ENCODE measurements around the gene TEX47.

The TEX47 gene

DNA sequence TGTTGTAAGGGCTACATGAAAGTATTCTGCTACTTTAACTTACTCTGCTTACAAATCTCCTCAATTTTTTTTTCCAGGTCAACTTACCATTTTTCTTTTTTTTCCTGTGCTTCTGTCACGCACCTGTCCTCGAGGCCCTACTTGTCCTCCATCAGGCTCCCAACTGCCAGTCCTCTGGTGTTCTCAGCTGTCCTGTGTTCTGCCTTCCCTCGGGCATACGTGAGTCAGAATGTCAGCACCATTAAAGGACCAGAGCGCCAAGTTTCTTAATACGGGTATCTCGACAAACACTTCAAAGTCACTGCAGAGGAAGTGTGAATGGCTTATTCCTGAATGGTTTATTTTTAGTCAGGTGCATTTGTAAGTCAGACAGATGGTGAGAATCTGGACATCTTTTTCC lies at the start of gene TEX47:
Gene TEX47 (minus strand): TSS at position 185 of the 400 bp plus-strand sequence. CDS start 795 bp downstream, outside the sequence.
- H3K4me3 Mint-ChIP-seq, result no peak within 1 kb of the TSS
- H3K9me3 Mint-ChIP-seq, result no peaks in the 10 kb centered on the region
- DNase-seq (ENCODE audit: low spot score), result no peak
- no peaks in the 10 kb centered on the region for H3K36me3 Mint-ChIP-seq (ENCODE audit: low read depth)
- H3K27me3 Mint-ChIP-seq (ENCODE audit: low read depth), result no peaks in the 10 kb centered on the region
- no peaks in the 10 kb centered on the region for H3K4me1 Mint-ChIP-seq (ENCODE audit: low read depth)
- H3K27ac Mint-ChIP-seq, result no peak within 1 kb of the TSS

DNA sequence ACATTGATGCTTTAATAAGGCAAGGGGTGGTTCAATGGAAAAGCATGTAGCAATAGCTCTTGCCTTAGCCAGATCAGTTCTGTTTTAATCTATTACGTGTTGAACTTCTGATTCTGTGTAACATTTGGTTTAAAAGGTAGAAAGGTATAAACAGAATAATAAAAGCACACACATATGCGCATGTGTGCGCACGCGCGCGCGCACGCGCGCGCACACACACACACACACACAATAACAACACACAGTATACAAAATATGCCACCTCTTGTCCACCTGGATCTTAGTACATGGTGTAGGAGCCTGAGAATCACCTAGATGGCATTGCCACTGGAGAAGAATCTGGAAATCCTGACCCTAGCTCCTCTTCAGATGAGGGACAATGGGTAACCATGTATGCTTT lies 49.6 kb upstream of the TEX47 start:
- H3K4me1 Mint-ChIP-seq (ENCODE audit: low read depth), result no peaks in the 10 kb centered on the region
- H3K4me3 Mint-ChIP-seq, result no peak overlapping the region
- DNase-seq (ENCODE audit: low spot score), result no peak
- no peaks in the 10 kb centered on the region for H3K36me3 Mint-ChIP-seq (ENCODE audit: low read depth)
- H3K27me3 Mint-ChIP-seq (ENCODE audit: low read depth), result no peaks in the 10 kb centered on the region
- no peaks in the 10 kb centered on the region for H3K9me3 Mint-ChIP-seq
- H3K27ac Mint-ChIP-seq, result no peak overlapping the region

DNA sequence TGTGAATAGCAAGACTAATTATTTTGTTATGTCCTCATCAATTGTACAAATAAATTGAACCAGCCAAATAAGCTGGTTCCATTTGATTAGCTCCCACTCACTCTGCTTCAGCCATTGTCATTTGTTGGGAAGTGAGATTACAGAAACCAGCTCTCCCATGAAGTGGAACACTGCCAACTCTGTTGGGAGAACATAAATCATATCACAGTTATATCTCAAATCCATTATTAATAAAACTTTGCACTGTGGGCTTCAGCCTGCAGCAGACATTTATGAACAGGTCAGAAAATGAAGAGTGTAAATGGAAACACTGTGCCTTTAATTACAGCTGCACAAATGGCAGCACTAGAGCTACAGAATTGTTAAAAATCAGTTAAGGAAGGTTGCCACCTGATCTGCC lies 46.7 kb upstream of the TEX47 start:
- no peaks in the 10 kb centered on the region for H3K4me1 Mint-ChIP-seq (ENCODE audit: low read depth)
- no peaks in the 10 kb centered on the region for H3K27me3 Mint-ChIP-seq (ENCODE audit: low read depth)
- DNase-seq (ENCODE audit: low spot score), result no peak
- H3K9me3 Mint-ChIP-seq, result no peaks in the 10 kb centered on the region
- H3K36me3 Mint-ChIP-seq (ENCODE audit: low read depth), result no peaks in the 10 kb centered on the region
- no peak overlapping the region for H3K27ac Mint-ChIP-seq
- H3K4me3 Mint-ChIP-seq, result no peak overlapping the region

DNA sequence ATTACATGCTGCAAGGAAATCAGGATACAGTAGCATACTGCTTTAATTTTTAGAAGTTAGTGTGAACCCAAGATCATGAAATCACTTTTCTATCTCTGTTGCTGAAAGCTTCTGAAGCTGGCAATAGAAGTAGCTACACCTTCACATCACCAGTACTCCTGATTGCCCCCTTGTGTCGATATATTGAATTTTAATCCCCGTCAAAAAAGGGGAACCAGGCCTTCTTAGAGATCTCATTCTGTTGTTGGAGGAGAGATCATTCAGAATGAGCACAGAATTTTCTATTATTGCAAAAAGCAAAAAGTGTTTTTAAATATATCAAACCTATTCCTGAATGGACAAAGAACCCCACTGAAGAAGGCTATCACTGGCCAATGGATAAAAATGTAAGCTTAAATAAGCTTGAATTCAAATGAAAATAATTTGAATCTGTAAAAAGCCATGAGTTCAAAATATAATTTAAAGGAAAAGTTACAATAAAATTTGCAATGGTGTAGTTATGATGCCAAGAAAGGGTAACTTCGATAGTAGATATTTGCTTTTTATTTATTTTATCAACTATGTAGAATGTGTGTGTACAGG lies 39.7 kb upstream of the TEX47 start:
- H3K4me1 Mint-ChIP-seq (ENCODE audit: low read depth), result no peaks in the 10 kb centered on the region
- H3K27ac Mint-ChIP-seq, result no peak overlapping the region
- no peak for DNase-seq (ENCODE audit: low spot score)
- no peaks in the 10 kb centered on the region for H3K9me3 Mint-ChIP-seq
- H3K27me3 Mint-ChIP-seq (ENCODE audit: low read depth), result no peaks in the 10 kb centered on the region
- H3K36me3 Mint-ChIP-seq (ENCODE audit: low read depth), result no peaks in the 10 kb centered on the region
- H3K4me3 Mint-ChIP-seq, result no peak overlapping the region

DNA sequence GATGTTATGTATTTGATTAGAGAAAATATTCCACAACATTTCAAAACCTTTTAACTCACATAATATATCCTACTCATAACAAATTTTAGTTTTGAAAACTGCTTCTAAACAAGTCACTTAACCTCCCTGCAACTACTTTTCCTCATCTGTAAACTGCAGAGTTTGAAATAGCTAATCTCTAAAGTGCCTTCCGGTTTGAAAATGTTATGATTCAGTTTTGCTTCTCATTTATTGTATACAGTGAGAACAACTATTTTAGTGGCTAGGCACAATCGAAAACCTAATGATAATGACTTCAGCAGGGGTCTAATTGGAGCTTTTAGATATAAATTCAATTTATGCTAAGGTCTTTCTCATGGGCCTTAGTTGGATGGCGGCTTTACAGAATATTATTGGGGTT lies 30.7 kb upstream of the TEX47 start:
- no peak for DNase-seq (ENCODE audit: low spot score)
- no peak overlapping the region for H3K27ac Mint-ChIP-seq
- H3K9me3 Mint-ChIP-seq, result no peaks in the 10 kb centered on the region
- H3K27me3 Mint-ChIP-seq (ENCODE audit: low read depth), result no peaks in the 10 kb centered on the region
- H3K4me1 Mint-ChIP-seq (ENCODE audit: low read depth), result no peaks in the 10 kb centered on the region
- no peak overlapping the region for H3K4me3 Mint-ChIP-seq
- no peaks in the 10 kb centered on the region for H3K36me3 Mint-ChIP-seq (ENCODE audit: low read depth)

DNA sequence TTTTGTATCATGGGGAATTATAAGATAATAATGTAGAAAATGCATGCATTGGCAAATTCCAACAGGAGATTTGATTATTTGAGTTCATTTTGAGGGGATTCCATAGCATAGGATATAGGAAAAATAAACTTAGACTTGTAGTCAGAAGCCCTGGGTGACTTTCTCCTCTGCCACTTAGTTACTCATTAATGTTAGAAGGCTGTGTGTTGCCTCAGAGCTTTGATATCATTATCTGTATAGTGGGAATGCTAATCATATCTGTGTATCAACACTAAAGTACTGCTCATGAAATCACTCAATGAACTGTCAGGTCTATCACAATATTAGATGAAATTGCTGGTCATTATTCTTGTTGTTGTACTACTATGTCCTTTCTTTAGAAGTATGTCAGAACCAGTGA lies 23.0 kb upstream of the TEX47 start:
- no peak for DNase-seq (ENCODE audit: low spot score)
- Mint-ChIP-seq H3K27me3 (ENCODE audit: low read depth) (no peaks in the 10 kb centered on the region), H3K4me3 (no peak overlapping the region), H3K4me1 (ENCODE audit: low read depth) (no peaks in the 10 kb centered on the region), H3K27ac (no peak overlapping the region), H3K36me3 (ENCODE audit: low read depth) (no peaks in the 10 kb centered on the region), H3K9me3 (no peaks in the 10 kb centered on the region)

DNA sequence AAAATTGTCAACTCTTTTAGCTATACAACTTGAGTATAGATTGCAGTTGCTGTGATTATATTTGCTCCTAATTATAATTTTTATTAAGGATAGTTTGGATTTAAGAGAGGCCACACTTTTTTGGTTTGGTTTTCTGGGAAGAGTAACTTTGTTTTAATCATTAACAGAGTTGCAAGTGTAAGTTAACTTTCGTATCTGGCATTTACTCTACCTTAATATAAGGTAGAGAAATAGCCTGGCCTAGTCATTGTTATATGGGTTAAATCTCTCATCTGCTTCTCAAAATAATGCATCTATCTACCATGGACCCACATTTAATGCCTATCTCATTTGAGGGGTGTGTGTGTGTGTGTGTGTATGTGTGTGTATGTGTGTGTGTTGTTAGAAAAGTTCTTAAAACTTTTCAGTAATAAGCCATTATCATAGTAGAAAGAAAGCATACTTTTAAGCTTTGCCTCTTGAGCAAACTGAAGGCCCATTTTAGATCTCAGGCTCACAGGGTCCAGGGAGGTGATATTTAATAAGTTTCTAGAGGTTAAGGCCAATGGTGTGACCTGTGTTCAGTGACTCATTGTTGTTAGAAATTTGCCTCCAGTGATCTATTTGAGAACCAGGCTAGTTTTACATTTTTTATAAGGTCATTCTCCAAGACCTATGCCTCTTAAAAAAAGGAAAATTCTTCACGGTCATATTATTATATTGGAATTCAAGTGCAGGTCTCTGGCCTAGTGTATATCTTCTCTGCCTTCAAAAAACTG lies 10.9 kb upstream of the TEX47 start:
- H3K27ac Mint-ChIP-seq, result no peak overlapping the region
- H3K9me3 Mint-ChIP-seq, result no peaks in the 10 kb centered on the region
- no peak overlapping the region for H3K4me3 Mint-ChIP-seq
- H3K27me3 Mint-ChIP-seq (ENCODE audit: low read depth), result no peaks in the 10 kb centered on the region
- H3K36me3 Mint-ChIP-seq (ENCODE audit: low read depth), result no peaks in the 10 kb centered on the region
- no peak for DNase-seq (ENCODE audit: low spot score)
- H3K4me1 Mint-ChIP-seq (ENCODE audit: low read depth), result no peaks in the 10 kb centered on the region

DNA sequence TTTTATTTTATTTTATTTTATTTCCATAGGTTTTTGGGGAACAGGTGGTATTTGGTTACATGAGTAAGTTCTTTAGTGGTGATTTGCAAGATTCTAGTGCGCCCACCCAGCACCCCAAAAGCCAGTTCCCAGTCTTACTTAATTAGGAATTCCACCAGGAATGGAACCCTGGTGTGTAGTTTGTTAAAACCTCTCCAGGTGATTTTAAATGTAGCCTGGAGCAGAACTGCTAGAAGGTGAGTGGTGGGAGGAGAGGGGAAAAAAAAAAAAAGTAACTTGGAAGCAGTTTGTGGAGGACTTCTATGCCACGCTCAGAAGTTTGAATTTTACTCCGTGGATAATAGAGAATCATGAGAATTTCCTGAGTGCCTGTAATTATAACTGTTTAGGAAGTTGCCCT lies 5.5 kb upstream of the TEX47 start:
- no peak for DNase-seq (ENCODE audit: low spot score)
- Mint-ChIP-seq H3K27ac (no peak overlapping the region), H3K4me3 (no peak overlapping the region), H3K36me3 (ENCODE audit: low read depth) (no peaks in the 10 kb centered on the region), H3K27me3 (ENCODE audit: low read depth) (no peaks in the 10 kb centered on the region), H3K4me1 (ENCODE audit: low read depth) (no peaks in the 10 kb centered on the region), H3K9me3 (no peaks in the 10 kb centered on the region)

DNA sequence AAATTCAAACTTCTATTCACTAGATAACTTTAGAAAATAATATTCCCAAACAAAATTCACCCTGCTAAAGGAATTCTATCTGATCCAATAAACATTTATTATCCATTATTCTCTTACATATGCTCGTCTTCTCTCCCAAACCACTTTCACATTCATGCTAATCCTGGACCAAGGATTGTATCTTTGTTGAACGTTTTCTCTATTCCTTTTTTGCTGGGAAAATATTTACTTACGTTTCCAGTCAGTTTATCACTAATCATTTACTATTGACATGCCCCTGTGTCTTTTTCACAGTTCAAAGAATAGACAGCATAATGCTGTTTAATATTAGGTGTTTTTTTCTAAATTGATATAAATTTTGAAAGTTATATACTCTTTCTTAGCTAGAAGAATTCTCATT lies 3.2 kb downstream of the TEX47 start:
- Mint-ChIP-seq H3K4me1 (ENCODE audit: low read depth) (no peaks in the 10 kb centered on the region), H3K27me3 (ENCODE audit: low read depth) (no peaks in the 10 kb centered on the region), H3K27ac (no peak overlapping the region), H3K36me3 (ENCODE audit: low read depth) (no peaks in the 10 kb centered on the region), H3K4me3 (no peak overlapping the region), H3K9me3 (no peaks in the 10 kb centered on the region)
- DNase-seq (ENCODE audit: low spot score), result no peak

DNA sequence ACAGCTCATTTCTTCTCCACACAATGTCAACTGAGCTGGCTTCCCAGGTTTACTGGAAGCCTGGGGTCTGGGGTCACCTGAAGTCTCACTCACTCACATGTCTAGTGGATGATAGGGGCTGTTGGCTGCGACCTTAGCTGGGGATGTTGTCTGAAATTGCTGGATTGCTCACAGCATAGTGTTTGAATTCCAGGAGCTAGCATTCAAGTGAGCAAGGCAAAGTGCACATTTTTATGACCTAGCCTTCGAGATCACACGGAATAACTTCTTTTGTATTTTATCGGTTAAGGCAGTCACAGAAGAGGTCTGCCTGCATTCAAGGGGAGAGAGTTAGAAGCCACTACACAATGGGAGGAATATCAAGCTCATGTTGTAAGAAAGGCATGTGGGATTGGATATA lies 3.6 kb downstream of the TEX47 start:
- no peak overlapping the region for H3K4me3 Mint-ChIP-seq
- no peak for DNase-seq (ENCODE audit: low spot score)
- H3K27me3 Mint-ChIP-seq (ENCODE audit: low read depth), result no peaks in the 10 kb centered on the region
- H3K4me1 Mint-ChIP-seq (ENCODE audit: low read depth), result no peaks in the 10 kb centered on the region
- no peaks in the 10 kb centered on the region for H3K36me3 Mint-ChIP-seq (ENCODE audit: low read depth)
- no peaks in the 10 kb centered on the region for H3K9me3 Mint-ChIP-seq
- no peak overlapping the region for H3K27ac Mint-ChIP-seq

DNA sequence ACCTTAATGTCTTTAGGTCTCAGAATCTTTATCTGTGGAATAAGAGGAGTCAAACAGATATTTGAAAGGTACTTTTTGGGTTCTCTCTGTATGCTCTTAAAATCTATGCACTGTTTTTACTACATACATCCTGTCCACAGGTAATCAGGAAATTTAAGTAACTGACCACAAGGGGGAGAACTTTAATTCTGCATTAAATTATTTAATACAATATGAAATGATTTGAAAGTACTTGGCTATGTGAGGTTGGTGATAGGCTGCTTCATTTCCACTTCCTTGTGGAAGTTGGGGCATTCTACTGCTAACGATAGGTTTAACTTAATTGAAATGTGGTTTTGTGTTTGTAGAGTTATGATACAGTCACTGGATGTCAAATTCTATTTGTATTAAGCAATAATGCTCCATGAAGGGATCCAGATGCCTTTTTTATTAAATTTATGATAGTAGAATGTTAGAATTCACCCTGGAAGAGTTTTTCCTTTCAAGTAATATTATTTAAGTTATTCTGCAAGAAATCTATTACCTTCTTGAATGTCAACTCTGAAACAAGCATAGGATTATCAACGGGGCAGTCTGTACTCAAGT lies 6.0 kb downstream of the TEX47 start:
- H3K36me3 Mint-ChIP-seq (ENCODE audit: low read depth), result no peaks in the 10 kb centered on the region

DNA sequence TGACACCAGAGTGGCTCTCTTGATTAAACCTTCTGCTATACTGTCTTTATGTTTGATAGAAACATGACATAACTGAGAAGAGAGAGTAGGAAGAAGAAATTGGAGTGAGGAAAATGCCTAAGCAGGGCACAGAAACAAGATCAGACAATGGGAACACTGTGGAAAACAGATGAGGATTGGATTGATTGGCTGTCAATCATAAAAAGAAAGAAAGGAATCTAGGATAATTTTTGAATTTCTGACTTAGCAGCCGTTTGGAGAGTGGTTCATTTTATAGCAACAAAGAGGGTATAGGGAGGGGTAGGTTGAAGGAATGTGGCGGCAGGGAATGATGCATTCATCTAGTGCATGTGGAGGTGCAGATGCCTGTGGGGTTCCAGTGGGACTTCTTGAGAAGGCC lies 7.8 kb downstream of the TEX47 start:
- no peak overlapping the region for H3K27ac Mint-ChIP-seq
- no peak overlapping the region for H3K4me3 Mint-ChIP-seq
- H3K4me1 Mint-ChIP-seq (ENCODE audit: low read depth), result no peaks in the 10 kb centered on the region
- H3K9me3 Mint-ChIP-seq, result no peaks in the 10 kb centered on the region
- H3K27me3 Mint-ChIP-seq (ENCODE audit: low read depth), result no peaks in the 10 kb centered on the region
- DNase-seq (ENCODE audit: low spot score), result no peak
- H3K36me3 Mint-ChIP-seq (ENCODE audit: low read depth), result no peaks in the 10 kb centered on the region

More for the DNA sequence above, 6.0 kb downstream of the TEX47 start:
- DNase-seq (ENCODE audit: low spot score), result no peak
- no peak overlapping the region for H3K4me3 Mint-ChIP-seq
- H3K27ac Mint-ChIP-seq, result no peak overlapping the region
- no peaks in the 10 kb centered on the region for H3K27me3 Mint-ChIP-seq (ENCODE audit: low read depth)
- no peaks in the 10 kb centered on the region for H3K4me1 Mint-ChIP-seq (ENCODE audit: low read depth)
- H3K9me3 Mint-ChIP-seq, result no peaks in the 10 kb centered on the region

DNA sequence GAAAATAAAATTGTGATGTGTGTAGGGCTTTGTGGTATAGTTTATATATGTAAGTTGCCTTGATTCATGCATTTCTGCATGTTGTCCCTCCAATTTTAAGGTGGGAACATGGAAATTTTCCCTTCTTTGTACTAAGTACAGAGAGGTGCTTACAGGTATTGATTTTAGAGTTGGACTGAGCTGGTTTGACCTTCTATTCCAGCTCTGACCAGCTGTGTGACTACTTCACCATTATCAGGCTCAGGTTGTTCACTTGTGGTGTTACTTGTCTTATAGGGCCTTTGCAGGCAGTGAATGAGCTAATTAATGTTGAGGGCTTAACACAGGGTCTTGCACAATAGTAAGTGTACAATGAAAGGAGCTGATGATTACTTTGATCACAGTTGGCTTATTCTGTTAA lies 19.7 kb downstream of the TEX47 start:
- Mint-ChIP-seq H3K36me3 (ENCODE audit: low read depth) (no peaks in the 10 kb centered on the region), H3K4me3 (no peak overlapping the region), H3K9me3 (no peaks in the 10 kb centered on the region), H3K27me3 (ENCODE audit: low read depth) (no peaks in the 10 kb centered on the region), H3K4me1 (ENCODE audit: low read depth) (no peaks in the 10 kb centered on the region), H3K27ac (no peak overlapping the region)
- DNase-seq (ENCODE audit: low spot score), result no peak

DNA sequence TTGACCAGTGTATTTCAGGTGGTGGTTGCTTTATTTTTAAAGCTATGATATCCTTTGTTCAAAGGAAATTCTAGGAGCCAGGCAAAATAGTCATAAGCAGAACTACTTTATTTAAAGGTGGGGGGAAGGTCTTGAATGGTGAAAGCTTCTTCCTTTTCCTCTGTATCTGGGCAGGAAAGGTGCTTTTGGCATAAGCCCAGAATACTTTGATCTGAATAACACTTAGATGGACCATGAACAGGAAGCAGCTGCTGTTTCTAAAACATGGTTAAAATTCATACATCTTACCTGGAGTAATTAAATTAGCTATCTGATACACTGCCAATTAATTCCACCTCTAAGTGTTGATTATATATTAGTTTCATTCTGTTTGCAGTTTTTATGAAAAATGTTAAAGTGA lies 22.8 kb downstream of the TEX47 start:
- no peaks in the 10 kb centered on the region for H3K9me3 Mint-ChIP-seq
- H3K4me3 Mint-ChIP-seq, result no peak overlapping the region
- H3K27ac Mint-ChIP-seq, result no peak overlapping the region
- H3K27me3 Mint-ChIP-seq (ENCODE audit: low read depth), result no peaks in the 10 kb centered on the region
- no peak for DNase-seq (ENCODE audit: low spot score)
- H3K4me1 Mint-ChIP-seq (ENCODE audit: low read depth), result no peaks in the 10 kb centered on the region
- no peaks in the 10 kb centered on the region for H3K36me3 Mint-ChIP-seq (ENCODE audit: low read depth)

DNA sequence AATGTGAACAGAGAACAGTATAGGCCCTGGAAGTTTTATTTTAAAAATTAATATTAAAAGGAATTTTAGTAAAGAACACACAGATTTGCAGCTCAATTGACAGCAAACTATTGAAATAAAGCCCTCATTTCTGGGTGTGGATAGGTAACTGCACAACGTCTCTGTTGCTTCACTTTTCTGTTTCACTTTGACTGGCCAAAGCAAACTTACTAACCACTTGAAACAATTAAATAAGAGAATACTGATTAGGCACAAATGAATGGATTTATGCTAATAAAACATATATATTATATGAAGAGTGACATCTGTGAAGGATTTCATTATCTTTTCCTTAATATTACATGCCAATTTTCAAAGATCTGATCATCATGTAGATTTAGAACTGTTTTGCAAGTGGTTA lies 24.1 kb downstream of the TEX47 start:
- no peak overlapping the region for H3K4me3 Mint-ChIP-seq

More for the DNA sequence above, 24.1 kb downstream of the TEX47 start:
- Mint-ChIP-seq H3K4me1 (ENCODE audit: low read depth) (no peaks in the 10 kb centered on the region), H3K36me3 (ENCODE audit: low read depth) (no peaks in the 10 kb centered on the region), H3K27me3 (ENCODE audit: low read depth) (no peaks in the 10 kb centered on the region), H3K9me3 (no peaks in the 10 kb centered on the region), H3K27ac (no peak overlapping the region)
- DNase-seq (ENCODE audit: low spot score), result no peak
